IPS-15b (cell line): ENCODE data around the gene SIRT3.

Experiments
- H3K27me3 ChIP-seq: one replicate; pipeline ENCODE4 v1.6.1; 2013; ENCODE audit warnings: low read length; ENCODE audit not compliant: control insufficient read depth, insufficient read depth
- H3K36me3 ChIP-seq: one replicate; pipeline ENCODE4 v1.6.1; 2013; ENCODE audit warnings: low read length; ENCODE audit not compliant: control insufficient read depth, insufficient read depth
- H3K4me1 ChIP-seq: one replicate; pipeline ENCODE4 v1.6.1; 2013; ENCODE audit warnings: mild to moderate bottlenecking, low read length; ENCODE audit not compliant: control insufficient read depth, insufficient read depth
- H3K4me3 ChIP-seq: one replicate; pipeline ENCODE4 v1.5.1; 2013; ENCODE audit warnings: low read depth, low read length
- H3K9ac ChIP-seq: one replicate; pipeline ENCODE4 v1.6.1; 2013; ENCODE audit warnings: low read depth, mild to moderate bottlenecking, low read length
- H3K9me3 ChIP-seq: one replicate; pipeline ENCODE4 v1.6.1; 2013; ENCODE audit warnings: mild to moderate bottlenecking, low read length; ENCODE audit not compliant: control insufficient read depth, insufficient read depth

The SIRT3 gene

GRCh38 chr11:235997-236773 is at the start of gene SIRT3:
Gene SIRT3, minus strand, starts transcription at chr11:236342. Its CDS starts 14 bp downstream, at chr11:236328.
- Histone ChIP-seq H3K4me1 (no peaks in the 10 kb centered on the region), H3K9ac (peak within 1 kb of the TSS; percentile 91), H3K36me3 (no peaks in the 10 kb centered on the region), H3K4me3 (peak within 1 kb of the TSS; percentile 97), H3K9me3 (no peaks in the 10 kb centered on the region), H3K27me3 (no peaks in the 10 kb centered on the region)

GRCh38 chr11:285894-286220 is 49.7 kb upstream of the SIRT3 start:
- no peak overlapping the region for H3K9ac ChIP-seq

GRCh38 chr11:285021-285893 is 49.1 kb upstream of the SIRT3 start:
- H3K27me3 ChIP-seq: peaks cover 43% of the 10 kb centered on the region
- H3K9ac ChIP-seq: no peak overlapping the region
- no peaks in the 10 kb centered on the region for H3K36me3 ChIP-seq
- H3K9me3 ChIP-seq: no peaks in the 10 kb centered on the region
- H3K4me3 ChIP-seq: no peak overlapping the region
- H3K4me1 ChIP-seq: no peaks in the 10 kb centered on the region

More at GRCh38 chr11:285894-286220, 49.7 kb upstream of the SIRT3 start:
- no peaks in the 10 kb centered on the region for H3K4me1 ChIP-seq
- H3K27me3 ChIP-seq: peaks cover 38% of the 10 kb centered on the region
- no peak overlapping the region for H3K4me3 ChIP-seq
- peaks cover 5% of the 10 kb centered on the region for H3K36me3 ChIP-seq
- H3K9me3 ChIP-seq: no peaks in the 10 kb centered on the region

- Histone ChIP-seq H3K27me3 (peaks cover 52% of the 10 kb centered on the region), H3K9ac (no peak overlapping the region), H3K4me1 (no peaks in the 10 kb centered on the region), H3K36me3 (no peaks in the 10 kb centered on the region), H3K9me3 (no peaks in the 10 kb centered on the region), H3K4me3 (no peak overlapping the region)
Measured at GRCh38 chr11:284105-285020, 48.2 kb upstream of the SIRT3 start.

- Histone ChIP-seq H3K36me3 (no peaks in the 10 kb centered on the region), H3K27me3 (peaks cover 58% of the 10 kb centered on the region)
Measured at GRCh38 chr11:283405-284104, 47.4 kb upstream of the SIRT3 start.

GRCh38 chr11:282630-283360 is 46.7 kb upstream of the SIRT3 start:
- H3K4me1 ChIP-seq: no peaks in the 10 kb centered on the region
- H3K9me3 ChIP-seq: no peaks in the 10 kb centered on the region
- no peak overlapping the region for H3K9ac ChIP-seq
- no peaks in the 10 kb centered on the region for H3K36me3 ChIP-seq
- peaks cover 57% of the 10 kb centered on the region for H3K27me3 ChIP-seq
- no peak overlapping the region for H3K4me3 ChIP-seq

More at GRCh38 chr11:283405-284104, 47.4 kb upstream of the SIRT3 start:
- H3K9me3 ChIP-seq: no peaks in the 10 kb centered on the region
- H3K4me3 ChIP-seq: no peak overlapping the region
- H3K9ac ChIP-seq: no peak overlapping the region
- H3K4me1 ChIP-seq: no peaks in the 10 kb centered on the region

- H3K36me3 ChIP-seq: no peaks in the 10 kb centered on the region
- no peak overlapping the region for H3K9ac ChIP-seq
- H3K4me1 ChIP-seq: no peaks in the 10 kb centered on the region
- H3K4me3 ChIP-seq: no peak overlapping the region
- H3K27me3 ChIP-seq: peaks cover 54% of the 10 kb centered on the region
- no peaks in the 10 kb centered on the region for H3K9me3 ChIP-seq
Measured at GRCh38 chr11:282171-282570, 46.0 kb upstream of the SIRT3 start.

- H3K9me3 ChIP-seq: no peaks in the 10 kb centered on the region
- no peaks in the 10 kb centered on the region for H3K36me3 ChIP-seq
- peaks cover 51% of the 10 kb centered on the region for H3K27me3 ChIP-seq
- no peak overlapping the region for H3K4me3 ChIP-seq
- no peaks in the 10 kb centered on the region for H3K4me1 ChIP-seq
- H3K9ac ChIP-seq: no peak overlapping the region
Measured at GRCh38 chr11:281486-282161, 45.5 kb upstream of the SIRT3 start.

GRCh38 chr11:280706-281485 is 44.8 kb upstream of the SIRT3 start:
- H3K36me3 ChIP-seq: no peaks in the 10 kb centered on the region

More at GRCh38 chr11:280706-281485, 44.8 kb upstream of the SIRT3 start:
- H3K9me3 ChIP-seq: no peaks in the 10 kb centered on the region
- peaks cover 51% of the 10 kb centered on the region for H3K27me3 ChIP-seq
- H3K4me1 ChIP-seq: no peaks in the 10 kb centered on the region
- H3K4me3 ChIP-seq: peak overlapping the region; percentile 13
- H3K9ac ChIP-seq: no peak overlapping the region
